Left renal cortex interstitium (tissue), 4 donors: ENCODE measurements around the gene SDR42E1. TPM values are rescaled to one million over a fixed set of nuclear protein-coding genes. Genes with fewer than 3 reads are reported as not detected.

ENCODE experiments used
- DNase-seq, 4 donors: peaks; one replicate each; pipeline ENCODE4 v3.0.0-alpha.2; 2013; ENCODE audit warnings: low read depth in 4 of 4, low spot score in 2 of 4, missing footprints in 1 of 4
- polyA plus RNA-seq, 4 donors: library from polyadenylated mRNA; unstranded; fragments of 120-200 nt; gene quantifications; one replicate each; pipeline ENCODE4 v1.2.1, GENCODE V29; 2013; ENCODE audit not compliant: insufficient read length in 4 of 4

The SDR42E1 gene
- 10 to 100 TPM in 3 of 4 donors, 1 to 10 TPM in 1; 9.6 to 16.2 (median 13.9) TPM for polyA plus RNA-seq

- DNase-seq = peak in 1 of 4 donors; percentile 48
Observed at GRCh38 chr16:82011199-82011641, at the start of gene SDR42E1. TSS of gene SDR42E1 (minus strand) at chr16:82011470. CDS start at chr16:82000858, 10,612 bp downstream.

- DNase-seq = no peak
Observed at GRCh38 chr16:82059983-82060421, 48.7 kb upstream of the SDR42E1 start.

GRCh38 chr16:82059161-82059982 lies 48.1 kb upstream of the SDR42E1 start:
- no peak for DNase-seq

- DNase-seq = no peak
Observed at GRCh38 chr16:82056550-82056896, 45.3 kb upstream of the SDR42E1 start.

GRCh38 chr16:82055728-82056549 lies 44.7 kb upstream of the SDR42E1 start:
- no peak for DNase-seq

GRCh38 chr16:82055117-82055516 lies 43.8 kb upstream of the SDR42E1 start:
- no peak for DNase-seq

GRCh38 chr16:82051656-82052055 lies 40.4 kb upstream of the SDR42E1 start:
- no peak for DNase-seq

GRCh38 chr16:82050909-82051357 lies 39.7 kb upstream of the SDR42E1 start:
- no peak for DNase-seq

- no peak for DNase-seq
Observed at GRCh38 chr16:82050506-82050905, 39.2 kb upstream of the SDR42E1 start.

- DNase-seq = no peak
Observed at GRCh38 chr16:82049484-82049883, 38.2 kb upstream of the SDR42E1 start.

- no peak for DNase-seq
Observed at GRCh38 chr16:82047787-82048186, 36.5 kb upstream of the SDR42E1 start.

GRCh38 chr16:82047374-82047773 lies 36.1 kb upstream of the SDR42E1 start:
- DNase-seq = no peak

- DNase-seq = no peak
Observed at GRCh38 chr16:82046941-82047340, 35.7 kb upstream of the SDR42E1 start.

GRCh38 chr16:82046541-82046940 lies 35.3 kb upstream of the SDR42E1 start:
- no peak for DNase-seq

- no peak for DNase-seq
Observed at GRCh38 chr16:82045465-82045864, 34.2 kb upstream of the SDR42E1 start.

- DNase-seq = no peak
Observed at GRCh38 chr16:82044585-82044911, 33.3 kb upstream of the SDR42E1 start.

- DNase-seq = peak in 2 of 4 donors; percentile 22 to 24
Observed at GRCh38 chr16:82043680-82044584, 32.7 kb upstream of the SDR42E1 start.

- DNase-seq = no peak
Observed at GRCh38 chr16:82042846-82043245, 31.6 kb upstream of the SDR42E1 start.

- no peak for DNase-seq
Observed at GRCh38 chr16:82042144-82042543, 30.9 kb upstream of the SDR42E1 start.

GRCh38 chr16:82041542-82041941 lies 30.3 kb upstream of the SDR42E1 start:
- DNase-seq = no peak
